OCI-LY1 (cell line): ENCODE results near the gene STRADB.

Experiments used
- CTCF ChIP-seq: fragments of 200-600 bp; sonication (generic), shearing (Covaris generic); IDR thresholded peaks from 2 replicates; pipeline ENCODE4 v1.5.1; 2017; ENCODE audit warnings: mild to moderate bottlenecking, antibody characterized with exemption, low read length, moderate library complexity, mixed read lengths
- EZH2 ChIP-seq: fragments of 200-600 bp; sonication (generic), shearing (Covaris generic); IDR thresholded peaks from 2 replicates; pipeline ENCODE4 v1.8.0; 2017; ENCODE audit warnings: borderline replicate concordance, mixed run types, mild to moderate bottlenecking, antibody characterized with exemption, low read length, moderate library complexity, mixed read lengths

DNA sequence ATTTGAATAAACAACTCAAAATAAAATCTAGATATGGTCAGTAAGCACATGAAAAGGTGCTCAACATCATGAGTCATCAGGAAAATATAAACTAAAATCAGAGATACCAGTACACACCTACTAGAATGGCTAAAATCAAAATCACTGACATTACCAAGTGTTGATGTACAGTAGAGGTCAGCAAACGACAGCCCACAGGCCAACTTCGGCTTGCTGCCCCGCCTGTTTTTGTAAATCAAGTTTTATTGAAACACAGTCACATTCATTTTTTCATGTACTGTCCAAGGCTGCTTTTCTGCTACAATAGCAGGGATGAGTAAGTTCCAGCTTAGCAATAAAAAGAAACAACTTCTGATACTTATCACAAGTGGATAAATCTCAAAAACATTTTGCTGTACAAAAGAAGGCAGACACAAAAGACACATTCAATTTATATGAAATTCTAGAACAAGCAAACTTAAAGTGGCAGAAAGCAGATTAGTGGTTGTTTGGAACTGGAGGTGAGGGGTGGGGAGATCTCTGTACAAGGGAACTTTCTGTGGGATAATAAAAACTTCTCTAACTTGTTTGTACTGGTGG, 32.4 kb upstream of the STRADB start:
- TF ChIP-seq CTCF: 0 out of 2 replicates have a peak, but pooled peaks have one; percentile 19
- TF ChIP-seq EZH2: no peak
